ENCODE measurements around the gene TBXAS1. TPM values are rescaled to one million over a fixed set of nuclear protein-coding genes. Genes with fewer than 3 reads are reported as not detected.

The TBXAS1 gene
- total RNA-seq, 4 donors from 2014 or later: 6.2 to 23.0 (median 11.8) TPM

GRCh38 chr7:139899328-139899955 lies 70.4 kb downstream of the TBXAS1 start:
- H3K4me1 ChIP-seq: no peaks in the 10 kb centered on the region
- TF ChIP-seq POLR2A (IDR thresholded peaks at IDR 0.05) (no peak), POLR2AphosphoS5 (IDR thresholded peaks at IDR 0.05) (no peak), CTCF (IDR thresholded peaks at IDR 0.05) (no peak), EP300 (IDR thresholded peaks at IDR 0.05) (no peak)
- H3K27ac ChIP-seq: no peak overlapping the region
- H3K4me3 ChIP-seq: no peak overlapping the region
- H3K9me3 ChIP-seq: peaks cover 0 to 11% (median 0%) of the 10 kb centered on the region in 3 donors
- 81 to 92% methylated on average over 3 to 5 of the region's 5 CpGs for WGBS, 2 donors (ENCODE audit: low coverage in 1 of 2)
- no peaks in the 10 kb centered on the region for H3K36me3 ChIP-seq
- no peak for ATAC-seq
- H3K27me3 ChIP-seq: no peaks in the 10 kb centered on the region

- Histone ChIP-seq H3K27ac (no peak overlapping the region), H3K4me1 (no peaks in the 10 kb centered on the region), H3K36me3 (no peaks in the 10 kb centered on the region), H3K27me3 (no peaks in the 10 kb centered on the region), H3K4me3 (no peak overlapping the region), H3K9me3 (peaks cover 0 to 11% (median 0%) of the 10 kb centered on the region in 3 donors)
- ATAC-seq: no peak
- 88% methylated on average over 2 of the region's 2 CpGs; no CpG with 5 or more reads in 1 of the 2 donors for WGBS, 2 donors (ENCODE audit: low coverage in 1 of 2)
- no peak for TF ChIP-seq POLR2AphosphoS5 (IDR thresholded peaks at IDR 0.05)
- TF ChIP-seq CTCF (IDR thresholded peaks at IDR 0.05): no peak
- TF ChIP-seq POLR2A (IDR thresholded peaks at IDR 0.05): no peak
- no peak for TF ChIP-seq EP300 (IDR thresholded peaks at IDR 0.05)
These were observed 71.3 kb downstream of the TBXAS1 start for GRCh38 chr7:139900326-139900725.

GRCh38 chr7:139901056-139901795 lies 72.2 kb downstream of the TBXAS1 start:
- Histone ChIP-seq H3K27me3 (no peaks in the 10 kb centered on the region), H3K27ac (no peak overlapping the region)
- 76 to 90% methylated on average over 4 to 5 of the region's 6 CpGs for whole genome bisulfite sequencing, 2 donors (ENCODE audit: low coverage in 1 of 2)

GRCh38 chr7:139901901-139902300 lies 72.8 kb downstream of the TBXAS1 start:
- no peaks in the 10 kb centered on the region for H3K4me1 ChIP-seq
- no peak for ATAC-seq
- no peaks in the 10 kb centered on the region for H3K27me3 ChIP-seq
- 75 to 97% methylated on average over 3 of the region's 3 CpGs for WGBS, 2 donors (ENCODE audit: low coverage in 1 of 2)
- H3K27ac ChIP-seq: no peak overlapping the region
- H3K9me3 ChIP-seq: peaks cover 0 to 18% (median 0%) of the 10 kb centered on the region in 3 donors
- no peak for TF ChIP-seq EP300 (IDR thresholded peaks at IDR 0.05)
- TF ChIP-seq CTCF (IDR thresholded peaks at IDR 0.05): no peak
- no peak for TF ChIP-seq POLR2A (IDR thresholded peaks at IDR 0.05)
- TF ChIP-seq POLR2AphosphoS5 (IDR thresholded peaks at IDR 0.05): no peak
- H3K4me3 ChIP-seq: no peak overlapping the region
- H3K36me3 ChIP-seq: no peaks in the 10 kb centered on the region

More at GRCh38 chr7:139901056-139901795, 72.2 kb downstream of the TBXAS1 start:
- TF ChIP-seq EP300 (IDR thresholded peaks at IDR 0.05) (no peak), POLR2A (IDR thresholded peaks at IDR 0.05) (no peak), CTCF (IDR thresholded peaks at IDR 0.05) (no peak), POLR2AphosphoS5 (IDR thresholded peaks at IDR 0.05) (no peak)
- Histone ChIP-seq H3K4me1 (no peaks in the 10 kb centered on the region), H3K9me3 (peaks cover 0 to 11% (median 0%) of the 10 kb centered on the region in 3 donors), H3K36me3 (no peaks in the 10 kb centered on the region), H3K4me3 (no peak overlapping the region)
- ATAC-seq: no peak
